Tibial nerve (tissue), 4 donors: ENCODE data around the gene PVR. TPM values are rescaled to one million over a fixed set of nuclear protein-coding genes. Genes with fewer than 3 reads are reported as not detected.
"Not testable (repeated sequence)": the region's sequence is repeated elsewhere in the genome, so short reads cannot be mapped to it uniquely, and the experiment has no call there.

Experiments
- DNase-seq, 2 donors: peaks; one replicate each; pipeline ENCODE4 v3.0.0-alpha.2; 2019; ENCODE audit warnings: low spot score in 2 of 2
- H3K27ac ChIP-seq, 4 donors: fragments of 200-600 bp; sonication (generic) in 3 of 4; one replicate each; pipeline ENCODE4 v1.5.1; 2017 to 2019; ENCODE audit warnings: mild to moderate bottlenecking in 1 of 4
- H3K27me3 ChIP-seq, 2 donors: fragments of 200-600 bp; sonication (generic) in 1 of 2; one replicate each; pipeline versions ENCODE4 v1.5.1 to v1.6.0; 2017 to 2019
- H3K36me3 ChIP-seq, 3 donors: fragments of 200-600 bp; sonication (generic); one replicate each; pipeline ENCODE4 v1.5.1; 2018 to 2019
- H3K4me1 ChIP-seq, 4 donors: fragments of 200-600 bp; sonication (generic) in 3 of 4; one replicate each; pipeline ENCODE4 v1.5.1; 2017 to 2019
- H3K4me3 ChIP-seq, 4 donors: fragments of 200-600 bp; sonication (generic) in 3 of 4; one replicate each; pipeline ENCODE4 v1.5.1; 2017 to 2019; ENCODE audit warnings: mild to moderate bottlenecking in 1 of 4, moderate library complexity in 1 of 4
- H3K9me3 ChIP-seq, 4 donors: fragments of 200-600 bp; sonication (generic) in 3 of 4; one replicate each; pipeline ENCODE4 v1.5.1; 2017 to 2019
- CTCF ChIP-seq, 5 experiments: fragments of 200-600 bp in 3 of 5; fragments of 450-650 bp in 2 of 5; sonication (generic) in 3 of 5; IDR thresholded peaks; one replicate each; pipeline ENCODE4 v1.5.1; 2016 to 2019; ENCODE audit warnings: antibody characterized with exemption in 5 of 5, mild to moderate bottlenecking in 3 of 5, moderate library complexity in 2 of 5
- EP300 ChIP-seq, 2 donors: sonication (generic); formaldehyde crosslinking; IDR thresholded peaks; one replicate each; pipeline ENCODE4 v1.6.1; 2017; ENCODE audit warnings: antibody characterized with exemption in 2 of 2, mild to moderate bottlenecking in 1 of 2
- POLR2A ChIP-seq, 2 donors: fragments of 450-650 bp; IDR thresholded peaks; one replicate each; pipeline ENCODE4 v1.6.1; 2017; ENCODE audit warnings: antibody characterized with exemption in 2 of 2, mild to moderate bottlenecking in 2 of 2, moderate library complexity in 2 of 2
- WGBS, 2 donors: methylation state at CpG; one replicate each; pipeline ENCODE4 v1.1.5; 2018; 5-methylcytosine and 5-hydroxymethylcytosine counted together
- total RNA-seq, 4 donors: library from RNA; depleted of rRNA; stranded (reverse); fragments of >200 nt; gene quantifications; one replicate each; pipeline ENCODE4 v1.1.0, GENCODE V29; 2016

Gene PVR
- total RNA-seq, 4 donors from 2014 or later: 55.3 to 71.4 (median 69.6) TPM

DNA sequence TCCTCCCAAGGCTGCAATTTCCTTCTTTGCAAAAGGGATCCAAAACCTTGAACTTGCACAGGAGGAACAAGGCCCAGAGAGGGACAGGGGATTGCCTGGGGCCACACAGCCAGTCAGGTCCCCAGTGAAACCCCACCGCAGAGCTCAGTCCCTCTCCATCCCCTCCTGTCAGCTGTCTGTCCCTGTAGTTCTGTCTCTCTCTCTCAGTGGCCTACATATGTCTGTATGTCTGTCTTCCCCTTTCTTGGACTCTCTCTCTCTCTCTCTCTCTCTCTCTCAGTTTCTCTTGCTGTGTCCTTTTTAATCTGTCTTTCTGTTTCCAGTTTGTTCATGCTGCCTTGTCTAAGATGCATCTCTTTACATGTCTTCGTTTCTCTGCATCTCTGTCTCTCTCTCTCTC is 39.1 kb downstream of the PVR start:
- Histone ChIP-seq H3K36me3 (peaks cover 0 to 54% (median 0%) of the 10 kb centered on the region in 3 donors), H3K27me3 (no peaks in the 10 kb centered on the region), H3K4me3 (no peak overlapping the region), H3K9me3 (no peaks in the 10 kb centered on the region), H3K27ac (no peak overlapping the region), H3K4me1 (peaks cover 0 to 9% (median 0%) of the 10 kb centered on the region in 4 donors)
- WGBS, 2 donors: 81 to 95% methylated on average over 2 of the region's 2 CpGs
- TF ChIP-seq CTCF (IDR thresholded peaks at IDR 0.05): no peak
- TF ChIP-seq EP300 (IDR thresholded peaks at IDR 0.05): no peak
- no peak for TF ChIP-seq POLR2A (IDR thresholded peaks at IDR 0.05)
- no peak for DNase-seq

- Histone ChIP-seq H3K36me3 (peaks cover 0 to 52% (median 0%) of the 10 kb centered on the region in 3 donors), H3K4me1 (peaks cover 0 to 9% (median 0%) of the 10 kb centered on the region in 4 donors), H3K4me3 (no peak overlapping the region), H3K27ac (no peak overlapping the region), H3K27me3 (no peaks in the 10 kb centered on the region), H3K9me3 (no peaks in the 10 kb centered on the region)
- no peak for DNase-seq
- WGBS, 2 donors: 83 to 87% methylated on average over 7 to 8 of the region's 9 CpGs
- TF ChIP-seq POLR2A (IDR thresholded peaks at IDR 0.05) (no peak), CTCF (IDR thresholded peaks at IDR 0.05) (no peak), EP300 (IDR thresholded peaks at IDR 0.05) (no peak)
These were observed 39.9 kb downstream of the PVR start for GRCh38 chr19:44683434-44684210.

DNA sequence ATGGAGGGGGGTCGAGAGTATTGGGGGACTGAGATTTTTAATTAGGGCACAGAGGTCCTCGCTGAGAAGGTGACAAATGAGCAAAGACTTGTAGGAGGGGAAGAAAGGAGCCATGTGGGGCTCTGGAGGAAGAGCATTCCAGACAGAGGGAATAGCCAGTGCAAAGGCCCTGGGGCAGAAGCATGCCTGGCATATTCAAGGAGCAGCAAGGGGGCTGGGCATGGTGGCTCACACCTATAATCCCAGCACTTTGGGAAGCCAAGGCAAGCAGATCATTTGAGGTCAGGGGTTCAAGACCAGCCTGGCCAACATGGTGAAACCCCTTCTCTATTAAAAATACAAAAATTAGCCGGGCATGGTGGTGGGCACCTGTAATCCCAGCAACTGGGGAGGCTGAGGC is 40.7 kb downstream of the PVR start:
- DNase-seq, H3K27me3 ChIP-seq, H3K27ac ChIP-seq, H3K4me3 ChIP-seq, H3K9me3 ChIP-seq: not testable (repeated sequence)
- 84 to 95% methylated on average over 3 of the region's 3 CpGs for WGBS, 2 donors
- H3K36me3 ChIP-seq: peaks cover 0 to 44% (median 0%) of the 10 kb centered on the region in 3 donors
- peaks cover 0 to 14% (median 0%) of the 10 kb centered on the region in 4 donors for H3K4me1 ChIP-seq

GRCh38 chr19:44684892-44685863 is 41.5 kb downstream of the PVR start:
- Histone ChIP-seq H3K9me3 (no peaks in the 10 kb centered on the region), H3K27ac (peak overlapping the region in 1 of 4 donors; percentile 8), H3K4me1 (peaks cover 0 to 18% (median 0%) of the 10 kb centered on the region in 4 donors), H3K4me3 (no peak overlapping the region), H3K36me3 (peaks cover 0 to 36% (median 0%) of the 10 kb centered on the region in 3 donors), H3K27me3 (no peaks in the 10 kb centered on the region)
- WGBS, 2 donors: 39 to 44% methylated on average over 25 of the region's 25 CpGs
- no peak for TF ChIP-seq POLR2A (IDR thresholded peaks at IDR 0.05)
- TF ChIP-seq EP300 (IDR thresholded peaks at IDR 0.05): peak in 1 of 2 donors; percentile 37
- no peak for TF ChIP-seq CTCF (IDR thresholded peaks at IDR 0.05)
- no peak for DNase-seq

DNA sequence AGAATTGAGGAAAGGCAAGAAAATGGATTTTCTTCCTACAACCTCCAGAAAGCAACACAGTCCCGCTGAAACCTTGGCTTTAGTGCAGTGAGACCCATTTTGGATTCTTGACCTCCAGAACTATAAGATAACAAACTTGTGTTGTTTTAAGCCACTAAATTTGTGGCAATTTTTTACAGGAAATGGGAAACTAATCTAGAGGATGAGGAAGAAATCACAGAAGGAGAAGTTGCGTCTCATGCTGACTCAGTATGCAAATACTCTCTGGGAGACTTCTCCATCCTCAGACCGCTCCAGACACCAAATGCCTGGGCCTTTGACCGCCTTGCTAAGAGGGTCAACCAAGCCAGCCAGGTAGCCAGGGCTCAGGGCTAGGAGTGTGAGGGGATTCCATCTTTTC is 42.2 kb downstream of the PVR start:
- DNase-seq: no peak
- no peak for TF ChIP-seq POLR2A (IDR thresholded peaks at IDR 0.05)
- TF ChIP-seq EP300 (IDR thresholded peaks at IDR 0.05): no peak
- no peak for TF ChIP-seq CTCF (IDR thresholded peaks at IDR 0.05)

More for the DNA sequence above, 42.2 kb downstream of the PVR start:
- peaks cover 0 to 18% (median 0%) of the 10 kb centered on the region in 4 donors for H3K4me1 ChIP-seq
- H3K9me3 ChIP-seq: no peaks in the 10 kb centered on the region
- no peak overlapping the region for H3K4me3 ChIP-seq
- no peaks in the 10 kb centered on the region for H3K27me3 ChIP-seq
- H3K36me3 ChIP-seq: peaks cover 0 to 29% (median 0%) of the 10 kb centered on the region in 3 donors
- WGBS, 2 donors: 63 to 75% methylated on average over 4 of the region's 4 CpGs
- no peak overlapping the region for H3K27ac ChIP-seq
